SK-N-SH (cell line): ENCODE measurements around the gene CEP170B.

Source experiments
- RCOR1 ChIP-seq: fragments of 150-350 bp; IDR thresholded peaks from 2 replicates; pipeline ENCODE4 v1.6.1; 2017; ENCODE audit warnings: antibody characterized with exemption, low read length
- TAF1 ChIP-seq: IDR thresholded peaks from 2 replicates; pipeline ENCODE4 v1.6.1; 2012; ENCODE audit warnings: low read depth, mild to moderate bottlenecking, low read length, moderate library complexity, borderline replicate concordance
- TCF12 ChIP-seq: IDR thresholded peaks from 2 replicates; pipeline ENCODE4 v1.4.0; 2012
- TEAD4 ChIP-seq: IDR thresholded peaks from 2 replicates; pipeline ENCODE4 v1.4.0; 2012; ENCODE audit warnings: mild to moderate bottlenecking, borderline replicate concordance; ENCODE audit not compliant: insufficient read depth
- TF ChIP-seq, protein P1 (sequence below): fragments of 200-600 bp; sonication (generic); IDR thresholded peaks from 2 replicates; pipeline ENCODE4 v1.6.1; 2017; ENCODE audit warnings: antibody characterized with exemption, mild to moderate bottlenecking, moderate library complexity
- TF ChIP-seq, protein P2 (sequence below): IDR thresholded peaks from 2 replicates; pipeline ENCODE4 v1.6.1; 2012; ENCODE audit warnings: mild to moderate bottlenecking, low read depth, low read length, moderate library complexity

DNA sequence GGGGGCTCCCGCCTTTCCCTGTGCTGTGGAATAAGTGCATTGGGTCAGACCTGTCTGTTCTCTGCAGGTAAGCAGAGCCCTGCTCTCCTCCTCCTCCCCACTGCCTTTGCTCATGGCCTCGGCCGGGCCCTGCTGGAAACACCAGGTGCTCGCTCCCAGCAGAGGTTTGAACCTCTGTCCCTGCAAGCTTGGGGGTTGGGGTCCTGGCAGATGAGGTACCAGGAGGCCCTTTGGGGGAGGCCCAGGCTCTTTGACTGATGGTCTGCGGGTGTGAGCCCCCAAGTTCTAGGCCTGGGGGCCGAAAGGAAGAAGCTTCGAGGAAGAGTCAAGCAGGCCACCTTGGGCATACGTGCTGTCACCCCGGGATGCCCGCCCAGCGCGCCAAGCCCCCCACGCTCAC, 22.1 kb upstream of the CEP170B start:
- TF ChIP-seq, protein P1, sequence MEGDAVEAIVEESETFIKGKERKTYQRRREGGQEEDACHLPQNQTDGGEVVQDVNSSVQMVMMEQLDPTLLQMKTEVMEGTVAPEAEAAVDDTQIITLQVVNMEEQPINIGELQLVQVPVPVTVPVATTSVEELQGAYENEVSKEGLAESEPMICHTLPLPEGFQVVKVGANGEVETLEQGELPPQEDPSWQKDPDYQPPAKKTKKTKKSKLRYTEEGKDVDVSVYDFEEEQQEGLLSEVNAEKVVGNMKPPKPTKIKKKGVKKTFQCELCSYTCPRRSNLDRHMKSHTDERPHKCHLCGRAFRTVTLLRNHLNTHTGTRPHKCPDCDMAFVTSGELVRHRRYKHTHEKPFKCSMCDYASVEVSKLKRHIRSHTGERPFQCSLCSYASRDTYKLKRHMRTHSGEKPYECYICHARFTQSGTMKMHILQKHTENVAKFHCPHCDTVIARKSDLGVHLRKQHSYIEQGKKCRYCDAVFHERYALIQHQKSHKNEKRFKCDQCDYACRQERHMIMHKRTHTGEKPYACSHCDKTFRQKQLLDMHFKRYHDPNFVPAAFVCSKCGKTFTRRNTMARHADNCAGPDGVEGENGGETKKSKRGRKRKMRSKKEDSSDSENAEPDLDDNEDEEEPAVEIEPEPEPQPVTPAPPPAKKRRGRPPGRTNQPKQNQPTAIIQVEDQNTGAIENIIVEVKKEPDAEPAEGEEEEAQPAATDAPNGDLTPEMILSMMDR, result no peak
- TF ChIP-seq RCOR1 (no peak), TEAD4 (no peak), TAF1 (no peak), TCF12 (no peak)
- TF ChIP-seq, protein P2, sequence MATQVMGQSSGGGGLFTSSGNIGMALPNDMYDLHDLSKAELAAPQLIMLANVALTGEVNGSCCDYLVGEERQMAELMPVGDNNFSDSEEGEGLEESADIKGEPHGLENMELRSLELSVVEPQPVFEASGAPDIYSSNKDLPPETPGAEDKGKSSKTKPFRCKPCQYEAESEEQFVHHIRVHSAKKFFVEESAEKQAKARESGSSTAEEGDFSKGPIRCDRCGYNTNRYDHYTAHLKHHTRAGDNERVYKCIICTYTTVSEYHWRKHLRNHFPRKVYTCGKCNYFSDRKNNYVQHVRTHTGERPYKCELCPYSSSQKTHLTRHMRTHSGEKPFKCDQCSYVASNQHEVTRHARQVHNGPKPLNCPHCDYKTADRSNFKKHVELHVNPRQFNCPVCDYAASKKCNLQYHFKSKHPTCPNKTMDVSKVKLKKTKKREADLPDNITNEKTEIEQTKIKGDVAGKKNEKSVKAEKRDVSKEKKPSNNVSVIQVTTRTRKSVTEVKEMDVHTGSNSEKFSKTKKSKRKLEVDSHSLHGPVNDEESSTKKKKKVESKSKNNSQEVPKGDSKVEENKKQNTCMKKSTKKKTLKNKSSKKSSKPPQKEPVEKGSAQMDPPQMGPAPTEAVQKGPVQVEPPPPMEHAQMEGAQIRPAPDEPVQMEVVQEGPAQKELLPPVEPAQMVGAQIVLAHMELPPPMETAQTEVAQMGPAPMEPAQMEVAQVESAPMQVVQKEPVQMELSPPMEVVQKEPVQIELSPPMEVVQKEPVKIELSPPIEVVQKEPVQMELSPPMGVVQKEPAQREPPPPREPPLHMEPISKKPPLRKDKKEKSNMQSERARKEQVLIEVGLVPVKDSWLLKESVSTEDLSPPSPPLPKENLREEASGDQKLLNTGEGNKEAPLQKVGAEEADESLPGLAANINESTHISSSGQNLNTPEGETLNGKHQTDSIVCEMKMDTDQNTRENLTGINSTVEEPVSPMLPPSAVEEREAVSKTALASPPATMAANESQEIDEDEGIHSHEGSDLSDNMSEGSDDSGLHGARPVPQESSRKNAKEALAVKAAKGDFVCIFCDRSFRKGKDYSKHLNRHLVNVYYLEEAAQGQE, result no peak
